A549 (cell line): ENCODE data around the gene SOX11.

Experiments
- KDM1A ChIP-seq: fragments of 200-600 bp; sonication (generic); IDR thresholded peaks from 2 replicates; pipeline ENCODE4 v1.6.1; 2016; ENCODE audit warnings: low read depth, mild to moderate bottlenecking
- MAZ ChIP-seq: fragments of 150-350 bp; IDR thresholded peaks from 2 replicates; pipeline ENCODE4 v1.6.1; 2014; ENCODE audit warnings: antibody characterized with exemption, low read depth, low read length, borderline replicate concordance
- POLR2A ChIP-seq: IDR thresholded peaks from 2 replicates; pipeline ENCODE4 v1.6.1; 2012; ENCODE audit warnings: mild to moderate bottlenecking, low read length
- POLR2AphosphoS2 ChIP-seq: conservative IDR thresholded peaks from 2 replicates; pipeline ENCODE4 v1.6.1; 2012; ENCODE audit warnings: low read length, improper control_type of control experiment, inconsistent platforms
- RAD21 ChIP-seq, 2 experiments: fragments of >200 bp in 1 of 2; sonication (Bioruptor Twin) in 1 of 2; formaldehyde crosslinking in 1 of 2; IDR thresholded peaks in 1 of 2; conservative IDR thresholded peaks in 1 of 2; 2 replicates in 1 of 2; 3 replicates in 1 of 2; pipeline ENCODE4 v1.6.1; 2012 to 2018; ENCODE audit warnings: inconsistent platforms in 1 of 2
- USF2 ChIP-seq: fragments of 450-650 bp; IDR thresholded peaks from 2 replicates; pipeline ENCODE4 v1.6.1; 2014; ENCODE audit warnings: antibody characterized with exemption
- ZFP36 ChIP-seq: fragments of 450-650 bp; IDR thresholded peaks from 2 replicates; pipeline ENCODE4 v1.6.1; 2014; ENCODE audit warnings: borderline replicate concordance; ENCODE audit not compliant: partially characterized antibody
- TF ChIP-seq, protein P1 (sequence below): fragments of >200 bp; sonication (Bioruptor Twin); formaldehyde crosslinking; IDR thresholded peaks from 3 replicates; pipeline ENCODE4 v1.5.1; 2016
- TF ChIP-seq, protein P2 (sequence below): fragments of >200 bp; sonication (Bioruptor Twin); formaldehyde crosslinking; IDR thresholded peaks from 3 replicates; pipeline ENCODE4 v1.6.1; 2016

GRCh38 chr2:5690286-5690685 is 1.9 kb upstream of the SOX11 start:
- TF ChIP-seq POLR2AphosphoS2 (no peak), USF2 (no peak), KDM1A (no peak), POLR2A (no peak), MAZ (no peak), ZFP36 (no peak), RAD21 (conservative IDR thresholded peaks at IDR 0.05 in 1 of 2, IDR thresholded peaks at IDR 0.05 in 1 of 2) (no peak)
- TF ChIP-seq, protein P1, sequence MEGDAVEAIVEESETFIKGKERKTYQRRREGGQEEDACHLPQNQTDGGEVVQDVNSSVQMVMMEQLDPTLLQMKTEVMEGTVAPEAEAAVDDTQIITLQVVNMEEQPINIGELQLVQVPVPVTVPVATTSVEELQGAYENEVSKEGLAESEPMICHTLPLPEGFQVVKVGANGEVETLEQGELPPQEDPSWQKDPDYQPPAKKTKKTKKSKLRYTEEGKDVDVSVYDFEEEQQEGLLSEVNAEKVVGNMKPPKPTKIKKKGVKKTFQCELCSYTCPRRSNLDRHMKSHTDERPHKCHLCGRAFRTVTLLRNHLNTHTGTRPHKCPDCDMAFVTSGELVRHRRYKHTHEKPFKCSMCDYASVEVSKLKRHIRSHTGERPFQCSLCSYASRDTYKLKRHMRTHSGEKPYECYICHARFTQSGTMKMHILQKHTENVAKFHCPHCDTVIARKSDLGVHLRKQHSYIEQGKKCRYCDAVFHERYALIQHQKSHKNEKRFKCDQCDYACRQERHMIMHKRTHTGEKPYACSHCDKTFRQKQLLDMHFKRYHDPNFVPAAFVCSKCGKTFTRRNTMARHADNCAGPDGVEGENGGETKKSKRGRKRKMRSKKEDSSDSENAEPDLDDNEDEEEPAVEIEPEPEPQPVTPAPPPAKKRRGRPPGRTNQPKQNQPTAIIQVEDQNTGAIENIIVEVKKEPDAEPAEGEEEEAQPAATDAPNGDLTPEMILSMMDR: no peak
- TF ChIP-seq, protein P2, sequence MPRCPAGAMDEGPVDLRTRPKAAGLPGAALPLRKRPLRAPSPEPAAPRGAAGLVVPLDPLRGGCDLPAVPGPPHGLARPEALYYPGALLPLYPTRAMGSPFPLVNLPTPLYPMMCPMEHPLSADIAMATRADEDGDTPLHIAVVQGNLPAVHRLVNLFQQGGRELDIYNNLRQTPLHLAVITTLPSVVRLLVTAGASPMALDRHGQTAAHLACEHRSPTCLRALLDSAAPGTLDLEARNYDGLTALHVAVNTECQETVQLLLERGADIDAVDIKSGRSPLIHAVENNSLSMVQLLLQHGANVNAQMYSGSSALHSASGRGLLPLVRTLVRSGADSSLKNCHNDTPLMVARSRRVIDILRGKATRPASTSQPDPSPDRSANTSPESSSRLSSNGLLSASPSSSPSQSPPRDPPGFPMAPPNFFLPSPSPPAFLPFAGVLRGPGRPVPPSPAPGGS: no peak
